ENCODE measurements around the gene PFKP.

The PFKP gene

GRCh38 chr10:3162533-3162932 lies 95.2 kb downstream of the PFKP start:
- no peak overlapping the region for H3K4me3 ChIP-seq (ENCODE audit: control insufficient read depth, low read depth, low read length)
- no peak for DNase-seq (ENCODE audit: low read depth)
- TF ChIP-seq, protein P1, sequence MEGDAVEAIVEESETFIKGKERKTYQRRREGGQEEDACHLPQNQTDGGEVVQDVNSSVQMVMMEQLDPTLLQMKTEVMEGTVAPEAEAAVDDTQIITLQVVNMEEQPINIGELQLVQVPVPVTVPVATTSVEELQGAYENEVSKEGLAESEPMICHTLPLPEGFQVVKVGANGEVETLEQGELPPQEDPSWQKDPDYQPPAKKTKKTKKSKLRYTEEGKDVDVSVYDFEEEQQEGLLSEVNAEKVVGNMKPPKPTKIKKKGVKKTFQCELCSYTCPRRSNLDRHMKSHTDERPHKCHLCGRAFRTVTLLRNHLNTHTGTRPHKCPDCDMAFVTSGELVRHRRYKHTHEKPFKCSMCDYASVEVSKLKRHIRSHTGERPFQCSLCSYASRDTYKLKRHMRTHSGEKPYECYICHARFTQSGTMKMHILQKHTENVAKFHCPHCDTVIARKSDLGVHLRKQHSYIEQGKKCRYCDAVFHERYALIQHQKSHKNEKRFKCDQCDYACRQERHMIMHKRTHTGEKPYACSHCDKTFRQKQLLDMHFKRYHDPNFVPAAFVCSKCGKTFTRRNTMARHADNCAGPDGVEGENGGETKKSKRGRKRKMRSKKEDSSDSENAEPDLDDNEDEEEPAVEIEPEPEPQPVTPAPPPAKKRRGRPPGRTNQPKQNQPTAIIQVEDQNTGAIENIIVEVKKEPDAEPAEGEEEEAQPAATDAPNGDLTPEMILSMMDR (IDR thresholded peaks at IDR 0.05; ENCODE audit: control insufficient read depth, insufficient read depth, low read depth, low read length, missing control alignments), result peak; percentile 32

GRCh38 chr10:3163879-3164278 lies 96.5 kb downstream of the PFKP start:
- H3K4me3 ChIP-seq (ENCODE audit: control insufficient read depth, low read depth, low read length), result no peak overlapping the region
- TF ChIP-seq, protein P1 (IDR thresholded peaks at IDR 0.05; ENCODE audit: control insufficient read depth, insufficient read depth, low read depth, low read length, missing control alignments), result no peak
- DNase-seq (ENCODE audit: low read depth), result no peak

GRCh38 chr10:3165196-3165595 lies 97.8 kb downstream of the PFKP start:
- TF ChIP-seq, protein P1 (IDR thresholded peaks at IDR 0.05; ENCODE audit: control insufficient read depth, insufficient read depth, low read depth, low read length, missing control alignments), result no peak
- H3K4me3 ChIP-seq (ENCODE audit: control insufficient read depth, low read depth, low read length), result no peak overlapping the region
- no peak for DNase-seq (ENCODE audit: low read depth)

DNA sequence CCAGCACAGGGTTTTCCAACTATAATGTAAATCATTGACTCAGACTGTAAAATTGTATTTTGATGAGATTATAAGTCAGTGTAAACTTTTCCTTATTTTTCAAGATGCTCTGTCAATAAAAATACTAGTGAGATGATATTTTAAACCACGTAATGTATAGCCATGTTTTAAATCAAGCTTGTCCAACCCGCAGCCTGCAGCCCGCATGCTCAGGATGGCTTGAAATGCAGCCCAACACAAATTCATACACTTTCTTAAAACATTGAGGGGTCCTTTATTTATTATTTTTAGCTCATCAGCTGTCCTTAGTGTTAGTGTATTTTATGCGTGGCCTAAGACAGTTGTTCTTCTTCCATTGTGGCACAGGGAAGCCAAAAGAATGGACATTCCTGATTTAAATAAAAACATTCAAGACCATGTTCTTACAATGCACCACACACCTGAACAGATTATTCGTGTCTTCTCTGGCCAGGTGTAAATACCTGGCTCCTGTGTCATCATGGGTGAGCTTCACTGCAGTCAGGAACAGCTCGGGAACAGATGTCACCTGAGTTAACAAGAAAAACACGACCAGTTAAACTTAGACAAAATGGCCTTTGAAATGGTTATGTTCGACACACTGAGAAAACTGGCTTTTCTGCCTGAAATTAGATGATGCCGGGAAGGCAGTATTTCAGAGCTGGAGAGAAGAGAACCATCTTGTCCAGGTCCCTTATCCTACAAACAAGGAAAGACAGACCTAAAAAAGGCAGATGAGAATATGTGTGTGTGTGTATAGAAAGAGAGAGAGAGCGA lies 99.3 kb downstream of the PFKP start:
- TF ChIP-seq, protein P1 (IDR thresholded peaks at IDR 0.05; ENCODE audit: control insufficient read depth, insufficient read depth, low read depth, low read length, missing control alignments), result no peak
- DNase-seq (ENCODE audit: low read depth), result no peak
- H3K4me3 ChIP-seq (ENCODE audit: control insufficient read depth, low read depth, low read length), result no peak overlapping the region

- TF ChIP-seq, protein P1 (IDR thresholded peaks at IDR 0.05; ENCODE audit: control insufficient read depth, insufficient read depth, low read depth, low read length, missing control alignments), result no peak
- H3K4me3 ChIP-seq (ENCODE audit: control insufficient read depth, low read depth, low read length), result no peak overlapping the region
- no peak for DNase-seq (ENCODE audit: low read depth)
These were observed 100.4 kb downstream of the PFKP start for GRCh38 chr10:3167611-3168330.

DNA sequence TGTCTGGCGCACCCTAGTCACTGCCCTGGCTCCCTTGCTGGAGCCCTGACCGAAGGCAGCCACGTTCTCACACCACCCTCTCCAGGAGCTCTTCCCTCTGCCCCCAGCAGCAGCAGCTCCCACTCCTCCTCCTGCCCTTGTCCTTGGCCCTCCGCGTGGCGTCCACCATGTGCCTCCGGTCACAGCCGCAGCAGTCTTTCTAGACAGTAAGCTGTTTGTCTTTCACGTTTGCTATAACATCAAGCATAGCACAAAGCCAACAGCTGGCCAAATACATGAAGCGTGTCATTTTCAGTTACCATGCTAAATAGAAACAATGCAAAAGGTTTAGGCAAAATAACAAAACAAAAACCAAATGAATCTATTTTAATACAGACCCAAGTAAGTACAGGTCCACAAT lies 101.9 kb downstream of the PFKP start:
- TF ChIP-seq, protein P1 (IDR thresholded peaks at IDR 0.05; ENCODE audit: control insufficient read depth, insufficient read depth, low read depth, low read length, missing control alignments), result no peak
- H3K4me3 ChIP-seq (ENCODE audit: control insufficient read depth, low read depth, low read length), result no peak overlapping the region
- DNase-seq (ENCODE audit: low read depth), result no peak

Measured in AG09309 (cell line).